ENCODE results near the gene LPP.

GRCh38 chr3:188712248-188712924, 558.4 kb downstream of the LPP start:
- TF ChIP-seq EZH2 (IDR thresholded peaks at IDR 0.05; ENCODE audit: borderline replicate concordance, low read depth, low read length, severe bottlenecking) = no peak
- no peak for TF ChIP-seq CTCF (IDR thresholded peaks at IDR 0.05; ENCODE audit: borderline replicate concordance, extremely low read depth, low read length, poor library complexity, severe bottlenecking)

Data from DND-41 (cell line).